DMS79 (cell line): ENCODE results near the gene RANBP17.

ENCODE experiments used
- DNase-seq: peaks from one replicate; lab custom pipeline; 2025; lab: John Stamatoyannopoulos, UW

RANBP17 gene

GRCh38 chr5:171093598-171093997 lies 231.8 kb downstream of the RANBP17 start:
- no peak for DNase-seq

GRCh38 chr5:171094356-171094755 lies 232.5 kb downstream of the RANBP17 start:
- DNase-seq = no peak

- DNase-seq = no peak
Measured at GRCh38 chr5:171102877-171103610, 241.2 kb downstream of the RANBP17 start.

GRCh38 chr5:171107669-171108068 lies 245.9 kb downstream of the RANBP17 start:
- no peak for DNase-seq

GRCh38 chr5:171115519-171115918 lies 253.7 kb downstream of the RANBP17 start:
- DNase-seq = no peak

- DNase-seq = no peak
Measured at GRCh38 chr5:171116719-171117118, 254.9 kb downstream of the RANBP17 start.

GRCh38 chr5:171120986-171121622 lies 259.3 kb downstream of the RANBP17 start:
- DNase-seq = no peak

GRCh38 chr5:171121638-171122037 lies 259.8 kb downstream of the RANBP17 start:
- no peak for DNase-seq

GRCh38 chr5:171122372-171122771 lies 260.6 kb downstream of the RANBP17 start:
- no peak for DNase-seq

GRCh38 chr5:171123417-171123816 lies 261.6 kb downstream of the RANBP17 start:
- DNase-seq = no peak

GRCh38 chr5:171127314-171127713 lies 265.5 kb downstream of the RANBP17 start:
- DNase-seq = no peak

- no peak for DNase-seq
Measured at GRCh38 chr5:171128136-171128535, 266.3 kb downstream of the RANBP17 start.

- DNase-seq = no peak
Measured at GRCh38 chr5:171129308-171129707, 267.5 kb downstream of the RANBP17 start.

- no peak for DNase-seq
Measured at GRCh38 chr5:171131497-171131896, 269.7 kb downstream of the RANBP17 start.

GRCh38 chr5:171137768-171138525 lies 276.1 kb downstream of the RANBP17 start:
- no peak for DNase-seq

GRCh38 chr5:171139227-171139626 lies 277.4 kb downstream of the RANBP17 start:
- no peak for DNase-seq

GRCh38 chr5:171142617-171143016 lies 280.8 kb downstream of the RANBP17 start:
- DNase-seq = no peak

- DNase-seq = no peak
Measured at GRCh38 chr5:171143171-171143570, 281.4 kb downstream of the RANBP17 start.

- DNase-seq = no peak
Measured at GRCh38 chr5:171143926-171144325, 282.1 kb downstream of the RANBP17 start.

- no peak for DNase-seq
Measured at GRCh38 chr5:171149333-171149732, 287.5 kb downstream of the RANBP17 start.

- no peak for DNase-seq
Measured at GRCh38 chr5:171149772-171150171, 288.0 kb downstream of the RANBP17 start.

- no peak for DNase-seq
Measured at GRCh38 chr5:171152382-171152781, 290.6 kb downstream of the RANBP17 start.

GRCh38 chr5:171155621-171156020 lies 293.8 kb downstream of the RANBP17 start:
- DNase-seq = no peak
